NCI-H748 (cell line): ENCODE measurements around the gene SPECC1L.

ENCODE experiments used
- DNase-seq: peaks from one replicate; lab custom pipeline; 2025; ENCODE audit not compliant: unreplicated experiment; lab: John Stamatoyannopoulos, UW

SPECC1L gene

DNA sequence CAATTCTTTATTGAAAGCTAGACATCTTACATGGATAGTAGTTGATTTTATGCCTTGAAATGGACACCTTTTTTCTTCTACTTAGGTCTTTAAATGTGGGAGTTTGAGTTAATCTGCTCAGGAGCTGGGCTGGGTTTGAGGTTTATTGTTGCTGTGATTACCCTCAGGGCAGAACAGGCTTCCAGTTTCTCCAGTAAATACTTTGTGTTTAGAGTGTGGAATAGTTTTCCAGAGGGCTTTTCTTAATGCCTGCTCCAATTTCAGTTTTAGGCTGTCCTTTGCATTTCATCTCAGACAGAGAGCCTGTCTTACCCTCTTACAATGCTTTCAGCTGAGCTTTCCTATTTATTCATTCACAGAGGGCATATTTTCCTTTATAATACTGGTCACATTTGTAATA, 86.9 kb downstream of the SPECC1L start:
- DNase-seq, result no peak

DNA sequence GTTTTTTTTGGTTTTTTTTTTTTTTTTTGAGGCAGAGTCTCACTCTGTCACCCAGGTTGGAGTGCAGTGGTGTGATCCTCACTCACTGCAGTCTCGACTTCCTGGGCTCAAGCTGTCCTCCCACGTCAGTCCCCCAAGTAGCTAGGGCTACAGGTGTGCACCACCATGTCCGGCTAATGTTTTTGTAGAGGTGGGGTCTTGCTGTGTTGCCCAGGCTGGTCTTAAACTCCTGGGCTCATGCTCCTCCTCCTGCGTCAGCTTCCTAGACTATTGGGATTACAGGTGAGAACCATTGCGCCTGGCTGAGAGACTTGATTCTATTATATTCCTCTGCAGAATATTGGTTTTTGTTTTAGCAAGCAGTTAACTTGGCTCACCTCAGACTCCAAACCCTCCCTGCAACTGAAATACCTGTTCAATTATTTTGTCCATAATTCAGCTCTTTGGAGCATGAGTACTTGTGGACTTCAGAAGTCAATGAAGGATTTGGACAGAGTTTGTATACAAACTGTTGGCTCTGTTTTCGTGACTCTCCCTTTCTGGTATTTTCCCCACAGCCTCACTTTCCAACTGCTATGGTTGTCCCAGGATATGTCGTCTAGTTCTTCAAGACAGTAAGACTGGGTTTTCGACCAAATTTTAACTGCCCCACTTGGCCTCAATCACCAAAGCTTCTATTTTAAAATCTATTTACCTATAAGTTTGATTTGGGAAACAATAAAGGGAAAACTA, 87.6 kb downstream of the SPECC1L start:
- no peak for DNase-seq

DNA sequence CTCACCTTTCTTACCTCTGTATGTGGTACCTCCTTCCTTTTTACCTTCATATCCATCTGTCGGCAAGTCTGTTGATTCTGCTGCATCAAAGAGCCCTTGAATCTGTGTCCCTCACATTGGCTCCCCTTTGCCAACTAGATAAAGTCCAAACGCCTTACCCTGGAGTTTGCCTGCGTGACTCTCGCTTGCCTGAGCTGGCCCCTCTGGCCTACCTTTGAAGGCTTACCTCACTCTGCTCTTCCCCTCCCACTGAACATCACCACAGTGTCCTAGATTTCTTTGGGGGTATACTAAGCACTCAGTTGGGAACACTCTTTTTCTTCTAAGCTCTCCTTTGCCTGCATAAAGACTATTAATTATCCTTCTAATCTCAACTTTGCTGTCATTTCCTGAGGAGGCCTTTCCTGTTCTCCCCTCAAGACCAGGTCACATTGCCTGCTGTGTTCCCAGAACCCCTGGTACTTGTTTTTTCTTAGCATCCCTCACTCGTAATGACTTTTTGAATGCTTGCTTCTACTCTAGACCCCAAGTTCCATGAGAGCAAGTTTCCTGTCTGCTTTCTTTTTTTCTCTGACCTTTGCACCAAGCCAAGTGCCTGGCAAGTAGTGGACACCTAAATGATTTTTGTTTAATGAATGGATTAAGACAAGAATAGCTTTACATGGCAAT, 89.0 kb downstream of the SPECC1L start:
- no peak for DNase-seq

DNA sequence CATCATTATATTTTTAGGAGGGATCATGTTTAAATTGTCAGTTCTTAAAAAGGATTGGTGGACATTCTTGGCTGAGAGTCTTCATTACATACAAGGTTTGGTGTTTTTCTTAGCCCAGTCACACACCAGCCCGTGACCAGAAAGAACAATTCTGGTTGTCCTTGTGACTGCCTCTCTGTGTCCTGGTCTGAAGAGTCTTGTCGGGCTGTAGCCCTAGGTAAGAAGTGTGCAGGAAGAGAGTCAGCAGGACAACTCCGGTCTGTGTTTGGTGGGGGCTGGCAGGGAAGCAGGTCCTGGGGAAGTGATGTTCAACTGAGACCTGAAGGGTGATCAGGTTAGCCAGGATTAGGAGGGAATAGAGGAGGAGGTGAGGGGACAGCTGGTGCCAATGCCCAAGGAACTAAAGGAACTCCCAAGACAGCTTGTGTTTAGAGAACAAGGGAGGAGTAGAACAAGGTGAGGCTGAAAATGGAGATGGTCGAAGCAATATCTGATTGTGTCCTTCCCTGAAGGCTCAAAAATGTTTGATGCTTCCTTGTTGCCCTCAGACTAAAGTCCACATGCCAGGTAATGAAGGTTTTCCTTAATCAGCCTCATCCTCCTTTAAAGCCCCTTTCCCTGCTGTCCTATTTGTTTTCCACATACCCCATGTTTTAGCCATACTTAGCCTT, 91.5 kb downstream of the SPECC1L start:
- DNase-seq, result no peak

DNA sequence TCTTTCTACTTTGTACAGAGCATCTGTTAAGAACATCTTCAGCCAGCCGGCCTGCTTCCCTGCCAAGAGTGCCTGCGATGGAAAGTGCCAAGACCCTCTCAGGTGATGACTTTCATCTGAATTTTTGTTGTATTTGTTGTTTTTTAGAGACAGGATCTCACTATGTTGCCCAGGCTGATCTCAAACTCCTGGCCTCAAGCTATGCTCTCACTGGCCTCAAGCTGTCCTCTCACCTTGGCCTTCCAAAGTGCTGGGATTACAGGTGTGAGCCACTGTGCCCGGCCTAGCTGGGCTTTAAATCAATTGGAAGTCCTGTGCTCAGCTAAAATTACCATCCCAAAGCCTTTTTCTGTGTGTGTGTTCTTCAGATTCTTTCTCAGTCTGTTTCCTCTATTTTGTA, 92.6 kb downstream of the SPECC1L start:
- no peak for DNase-seq

DNA sequence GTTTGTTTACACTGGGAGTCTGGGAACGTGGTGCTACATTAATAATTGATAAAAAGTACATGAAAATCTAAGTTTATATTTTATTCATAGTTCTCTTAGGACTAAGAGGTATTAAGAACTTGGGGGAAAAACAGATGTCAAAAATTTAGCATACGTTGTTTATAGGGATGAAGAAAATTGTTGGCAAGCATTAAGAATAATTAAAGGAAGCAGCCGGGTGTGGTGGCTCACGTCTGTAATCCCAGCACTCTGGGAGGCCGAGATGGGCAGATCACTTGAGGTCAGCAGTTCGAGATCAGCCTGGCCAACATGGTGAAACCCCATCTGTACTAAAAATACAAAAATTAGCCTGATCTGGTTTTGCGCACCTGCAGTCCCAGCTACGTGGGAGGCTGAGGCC, 96.1 kb downstream of the SPECC1L start:
- no peak for DNase-seq

DNA sequence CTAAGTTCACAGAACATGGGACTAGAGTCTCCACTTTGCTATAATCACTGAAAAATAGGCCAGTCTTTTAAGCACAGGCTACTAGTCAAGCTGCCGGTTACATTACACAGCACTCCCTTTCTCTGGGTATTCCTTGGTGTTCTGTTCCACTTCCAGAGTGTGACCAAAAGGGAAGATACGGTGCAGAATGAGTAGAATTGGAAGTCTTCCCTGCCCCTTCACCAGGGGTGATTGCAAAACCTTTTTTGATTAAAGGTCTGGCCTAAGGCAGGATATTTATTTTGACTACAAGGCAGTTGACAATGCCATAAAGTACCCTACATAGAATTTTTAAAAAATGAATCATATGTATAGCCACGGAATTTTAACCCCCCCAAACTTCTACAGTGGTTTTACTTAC, 97.2 kb downstream of the SPECC1L start:
- no peak for DNase-seq

DNA sequence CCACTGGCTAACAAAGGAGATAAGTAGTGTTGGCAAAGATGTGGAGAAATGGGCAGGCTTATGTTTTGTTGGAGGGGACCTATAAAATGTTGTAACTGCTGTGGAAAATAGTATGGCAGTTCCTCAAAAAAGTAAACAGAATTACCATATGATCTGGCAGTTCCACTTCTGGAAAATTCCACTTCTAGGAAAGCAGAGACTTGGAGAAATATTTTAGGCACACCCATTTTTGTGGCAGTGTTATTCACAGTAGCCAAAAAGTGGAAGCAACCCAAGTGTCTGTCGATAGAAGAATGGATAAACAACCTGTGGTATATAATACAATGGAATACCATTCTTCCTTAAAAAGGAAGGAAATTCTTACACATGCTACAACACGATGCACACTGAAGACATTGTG, 99.8 kb downstream of the SPECC1L start:
- no peak for DNase-seq

DNA sequence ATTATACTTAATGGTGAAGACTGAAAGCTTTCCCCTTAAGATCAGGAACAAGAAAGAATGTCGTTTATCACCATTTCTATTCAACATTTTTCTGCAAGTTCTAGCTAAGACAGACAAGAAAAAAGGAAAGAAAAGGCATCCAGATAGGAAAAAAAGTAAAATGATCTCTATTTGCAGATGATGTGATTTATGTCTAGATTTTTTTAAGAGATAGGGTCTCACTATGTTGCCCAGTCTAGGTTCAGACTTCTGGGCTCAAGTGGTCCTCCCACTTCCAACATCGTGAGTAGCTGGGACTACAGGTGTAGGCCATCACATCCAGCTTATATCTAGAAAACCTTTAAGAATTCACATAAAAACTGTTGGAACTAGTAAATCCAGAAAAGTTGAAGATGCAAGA, 105.4 kb downstream of the SPECC1L start:
- no peak for DNase-seq

DNA sequence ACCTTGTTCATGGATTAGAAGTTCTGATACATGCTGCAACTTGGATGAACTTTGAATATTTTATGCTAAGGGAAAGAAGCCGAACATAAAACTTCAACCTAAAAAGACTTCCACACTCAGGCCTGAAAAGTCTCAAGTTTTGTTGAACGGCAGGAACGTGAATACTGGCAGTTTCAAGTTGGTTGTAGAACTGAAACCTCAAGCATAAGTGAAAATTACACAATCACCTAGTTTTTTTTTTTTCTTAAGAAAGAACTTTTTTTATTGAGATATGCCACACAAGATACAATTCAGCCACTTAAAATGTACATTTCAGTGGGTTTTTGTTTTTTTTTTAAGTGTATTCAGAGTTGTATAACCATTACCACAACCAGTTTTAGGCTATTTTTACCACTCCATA, 106.0 kb downstream of the SPECC1L start:
- DNase-seq, result no peak

DNA sequence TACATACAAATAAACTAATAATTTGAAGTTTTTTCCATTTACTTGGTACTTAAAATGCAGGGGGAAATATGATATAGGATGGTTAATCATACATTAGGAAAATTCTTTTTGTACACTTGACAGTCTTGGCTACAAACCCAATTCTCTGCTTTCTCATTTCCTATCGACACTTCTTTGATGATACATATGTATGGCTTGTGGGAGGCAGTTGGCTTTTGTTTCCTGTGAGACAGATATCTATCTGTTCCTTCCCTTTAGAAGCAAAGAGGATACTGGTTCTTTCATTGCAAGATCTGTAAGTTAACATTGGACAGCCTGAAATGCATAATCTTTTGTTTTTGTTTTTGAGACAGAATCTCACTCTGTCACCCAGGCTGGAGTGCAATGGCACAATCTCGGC, 108.9 kb downstream of the SPECC1L start:
- DNase-seq, result no peak

DNA sequence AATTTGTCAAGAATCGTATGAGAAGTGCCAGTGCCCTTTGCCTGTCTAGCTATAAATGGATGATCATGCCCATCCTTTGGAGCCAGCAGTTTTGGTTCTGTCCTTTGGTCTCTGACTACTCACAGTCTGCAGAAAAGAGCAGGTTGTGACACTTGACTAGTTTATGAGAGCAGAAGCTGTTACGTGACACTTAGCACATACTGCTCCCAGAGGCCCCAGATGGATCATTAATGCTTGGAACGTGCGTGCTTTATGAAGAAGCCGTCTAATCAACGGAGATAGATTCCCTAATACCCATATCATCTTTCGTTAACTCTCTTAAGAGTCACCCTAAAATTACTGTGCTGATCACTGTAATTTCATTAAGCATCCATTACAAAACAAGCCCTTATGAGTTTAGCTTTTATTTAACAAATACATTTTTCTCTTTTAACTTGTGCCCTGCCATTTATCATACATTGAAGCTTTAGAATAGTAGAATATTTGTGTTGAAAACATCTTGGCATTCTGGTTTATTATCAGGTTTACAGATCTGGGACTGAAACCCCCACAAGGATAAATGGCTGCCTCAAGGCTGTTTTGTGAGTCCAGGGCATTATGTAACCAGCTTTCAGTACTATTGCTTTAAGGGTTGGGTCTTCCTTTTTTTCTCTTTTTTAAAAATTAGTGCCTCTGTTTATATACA, 109.7 kb downstream of the SPECC1L start:
- DNase-seq, result peak; percentile 82

DNA sequence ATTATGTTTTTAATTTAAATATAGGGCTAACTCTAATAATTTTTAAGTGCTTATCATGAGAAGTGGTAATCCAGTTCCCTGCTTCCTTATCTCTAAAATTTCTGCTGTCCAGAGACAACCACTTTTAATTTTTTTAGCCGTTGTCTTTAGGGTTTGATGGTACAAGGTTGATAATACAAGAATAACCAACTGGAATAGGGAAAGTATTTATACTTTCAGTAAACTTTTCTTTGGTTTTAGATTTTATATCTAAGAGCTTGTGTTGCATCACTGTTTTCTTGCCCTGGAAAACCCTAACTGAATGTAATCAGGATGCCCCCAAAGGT, 110.2 kb downstream of the SPECC1L start:
- DNase-seq, result no peak

DNA sequence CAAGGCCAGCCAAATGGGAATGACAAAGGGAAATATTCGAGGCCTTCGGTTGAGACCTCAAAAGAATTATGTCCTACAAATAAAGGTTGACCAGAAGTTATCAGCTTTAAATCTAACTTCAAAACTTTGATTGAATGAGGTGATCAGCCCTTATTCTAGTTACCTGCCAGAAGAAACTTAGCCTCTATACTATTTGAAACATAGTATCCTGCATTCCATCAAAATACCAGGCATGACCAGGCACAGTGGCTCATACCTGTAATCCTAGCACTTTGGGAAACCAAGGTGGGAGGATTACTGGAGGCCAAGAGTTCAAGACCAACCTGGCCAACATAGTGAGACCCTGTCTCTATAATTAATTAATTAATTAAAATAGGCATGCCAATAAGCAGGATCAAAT, 112.4 kb downstream of the SPECC1L start:
- DNase-seq, result no peak

DNA sequence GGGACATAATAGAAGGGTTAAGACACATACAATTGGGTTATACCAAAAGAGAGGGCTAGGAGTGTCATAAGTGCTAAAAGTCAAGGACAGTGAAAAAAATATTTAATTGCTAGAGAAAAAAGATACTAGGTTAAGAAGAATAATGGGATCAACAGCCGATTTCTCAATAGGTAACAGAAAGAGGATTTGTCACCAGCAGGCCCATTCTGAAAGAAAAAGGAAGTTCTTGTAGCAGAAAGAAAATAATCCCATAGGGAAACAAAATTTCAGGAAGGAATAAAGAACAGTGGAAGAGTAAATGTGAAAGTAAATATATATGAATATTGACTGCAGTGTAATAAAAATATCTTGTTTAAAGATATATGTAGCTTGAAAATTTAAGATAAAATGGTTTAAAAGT, 113.5 kb downstream of the SPECC1L start:
- DNase-seq, result no peak

DNA sequence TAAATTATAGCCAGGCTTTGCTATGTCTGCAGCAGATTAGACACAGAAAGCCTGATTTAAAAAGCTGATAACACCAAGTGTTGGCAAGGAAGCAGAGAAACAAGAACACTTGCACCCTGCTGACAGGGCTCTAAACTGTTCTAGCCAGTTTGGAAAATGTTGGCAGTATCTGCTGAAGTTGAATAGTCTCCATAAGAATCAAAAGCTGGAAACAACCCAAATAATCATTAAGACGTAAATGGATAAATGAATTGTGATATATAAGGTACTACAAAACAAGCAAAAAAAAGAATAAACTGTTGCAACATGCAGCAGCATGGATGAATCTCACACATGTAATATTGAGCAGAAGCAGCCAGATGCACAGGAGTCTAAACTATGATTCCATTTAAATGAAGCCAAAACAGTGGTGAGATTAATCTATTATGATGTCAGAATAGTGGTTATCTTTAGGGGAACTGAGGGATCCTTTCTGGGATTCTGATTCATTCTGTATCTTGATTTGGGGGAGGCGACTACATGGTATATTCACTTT, 116.4 kb downstream of the SPECC1L start:
- DNase-seq, result no peak

DNA sequence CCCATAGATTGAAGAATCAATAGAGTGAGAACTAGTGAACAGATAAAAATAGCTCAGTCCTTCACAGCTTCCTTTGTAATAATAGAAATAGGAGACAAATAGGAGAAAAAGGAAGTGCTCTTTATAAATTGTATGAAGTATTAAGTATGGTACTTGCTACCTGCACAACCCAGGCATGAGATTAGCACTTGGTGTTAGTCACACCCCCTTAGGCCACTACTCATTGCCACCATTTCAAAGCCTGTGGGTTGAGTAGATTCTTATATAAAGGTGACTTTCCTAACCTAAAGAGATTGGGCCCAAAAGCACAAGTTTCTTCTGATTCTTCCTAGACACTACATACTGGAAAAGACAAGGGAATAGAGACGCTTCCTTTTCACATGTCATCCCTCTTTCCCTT, 119.0 kb downstream of the SPECC1L start:
- no peak for DNase-seq

DNA sequence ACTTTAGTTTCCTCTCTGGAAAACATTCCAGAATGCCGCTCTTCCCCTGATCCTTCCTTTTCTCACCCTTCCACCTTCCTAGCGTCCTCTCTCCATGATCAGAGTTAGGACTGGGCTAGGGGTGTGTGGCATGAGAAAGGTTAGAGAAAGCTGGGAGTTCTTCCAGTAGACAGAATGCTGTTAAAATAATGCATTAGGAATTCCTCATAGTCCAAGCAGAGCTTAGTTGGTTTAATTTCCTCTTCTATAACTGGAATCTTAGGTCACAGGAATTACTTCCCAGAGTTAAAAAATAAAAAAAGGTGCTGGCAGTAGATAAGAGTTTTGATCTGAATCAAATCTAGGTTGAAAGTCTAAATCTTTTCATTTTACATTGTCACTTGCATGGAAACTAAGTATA, 119.5 kb downstream of the SPECC1L start:
- DNase-seq, result no peak

DNA sequence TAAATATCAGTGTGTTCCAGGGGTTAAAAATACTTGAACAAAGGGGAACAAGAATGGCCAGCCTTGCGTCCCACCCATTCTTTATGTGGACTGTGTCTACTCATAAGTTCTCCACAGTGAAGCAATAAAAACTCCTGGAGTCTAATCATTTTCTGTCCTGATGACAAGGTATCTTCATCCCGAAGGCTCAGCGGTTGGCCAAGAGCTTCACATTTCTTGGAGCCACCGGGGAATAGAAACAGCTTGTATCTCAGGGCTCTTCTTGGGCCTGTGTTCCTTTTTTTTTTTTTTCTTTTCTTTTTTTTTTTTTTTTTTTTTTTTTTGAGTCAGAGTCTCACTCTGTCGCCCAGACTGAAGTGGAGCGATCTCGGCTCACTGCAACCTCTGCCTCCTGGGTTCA, 119.9 kb downstream of the SPECC1L start:
- DNase-seq, result no peak

DNA sequence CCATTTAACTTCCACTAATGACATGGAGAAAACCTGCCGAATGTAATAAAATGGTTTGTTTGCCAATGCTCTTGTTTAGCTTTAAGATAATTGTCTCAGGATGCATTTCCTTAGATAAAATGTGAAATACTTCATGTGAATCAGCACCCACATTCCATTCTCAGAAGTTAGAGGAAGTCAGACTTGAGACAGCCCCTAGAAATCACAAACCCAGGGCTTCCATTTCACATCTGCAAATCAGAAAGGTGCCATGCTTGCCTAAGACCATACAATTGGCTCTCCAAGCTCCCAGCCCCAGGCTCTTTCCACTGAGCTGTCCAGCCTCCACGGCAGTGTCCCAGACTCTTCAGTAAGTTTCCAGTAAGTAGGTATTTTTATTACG, 121.2 kb downstream of the SPECC1L start:
- DNase-seq, result peak; percentile 42

DNA sequence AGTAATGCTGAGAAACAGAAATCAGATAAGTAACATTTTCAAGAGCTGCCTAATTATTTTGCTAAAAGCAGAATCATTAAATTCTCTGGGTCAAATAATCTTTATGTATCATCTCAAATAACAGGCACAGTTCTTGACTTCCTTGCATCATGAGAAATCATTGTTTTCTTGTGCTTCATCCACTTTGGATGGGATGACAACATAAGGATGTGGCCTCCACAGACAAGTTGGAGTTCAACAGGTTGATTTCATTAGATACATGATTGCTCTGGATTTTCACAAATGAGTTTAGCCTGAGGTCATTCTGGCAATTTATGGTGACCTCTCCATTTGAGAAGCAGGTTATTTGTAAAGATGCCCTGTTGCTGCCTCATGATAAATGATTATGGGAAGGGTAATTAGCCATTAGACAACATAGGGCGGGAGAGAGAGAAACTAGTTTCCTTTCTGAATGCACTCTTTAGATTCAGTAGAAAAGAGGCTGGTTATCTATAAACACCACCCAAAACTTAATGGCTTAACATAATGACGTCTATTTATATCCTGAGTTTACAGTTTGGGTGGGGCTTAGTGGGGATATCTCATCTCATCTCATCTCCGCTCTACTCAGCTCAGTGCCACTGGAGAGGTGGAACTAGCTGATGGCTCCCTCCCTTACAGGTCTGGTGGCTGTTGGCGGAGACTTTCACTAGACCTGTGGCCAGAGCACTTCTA, 121.7 kb downstream of the SPECC1L start:
- DNase-seq, result peak; percentile 94
